Measurements from ENCODE around the gene MBLAC2.

- TF ChIP-seq POLR2AphosphoS5 (IDR thresholded peaks at IDR 0.05) = no peak
- TF ChIP-seq POLR2A (IDR thresholded peaks at IDR 0.05) = no peak
- no peak for TF ChIP-seq EP300 (IDR thresholded peaks at IDR 0.05; ENCODE audit: low read depth)
- no peak for TF ChIP-seq CTCF (IDR thresholded peaks at IDR 0.05)
Measured at GRCh38 chr5:90480699-90481098, 6.1 kb upstream of the MBLAC2 start.

Data from transverse colon (tissue), 4 donors.